Measurements from ENCODE around the gene SPATA17. TPM values are rescaled to one million over a fixed set of nuclear protein-coding genes. Genes with fewer than 3 reads are reported as not detected.

Gene SPATA17
- total and polyA plus RNA-seq, 2 of the 8 experiments (the other 6 are each of a cell fraction or from before 2014, with no cell fraction given), result 0.17 to 0.48 TPM

GRCh38 chr1:217889401-217889800 is 258.3 kb downstream of the SPATA17 start:
- H2BK20ac ChIP-seq (ENCODE audit: low read length), result no peak overlapping the region
- no peak overlapping the region for H2AK5ac ChIP-seq (ENCODE audit: low read depth, low read length)
- TF ChIP-seq RAD21 (IDR thresholded peaks at IDR 0.05 in 1 of 2, conservative IDR thresholded peaks at IDR 0.05 in 1 of 2; ENCODE audit: low read depth in 2 of 2, low read length in 2 of 2), result peak; percentile 97
- TF ChIP-seq CTCF (IDR thresholded peaks at IDR 0.05; ENCODE audit: control extremely low read depth in 1 of 3, insufficient read depth in 1 of 3, low read depth in 1 of 3, low read length in 3 of 3), result peak; percentile 75 to 89 (median 87)
- no peak for TF ChIP-seq TCF12 (IDR thresholded peaks at IDR 0.05; ENCODE audit: low read depth, low read length)
- H3K4me3 ChIP-seq (ENCODE audit: extremely low read depth in 1 of 4, insufficient read depth in 2 of 4, low read depth in 3 of 4, low read length in 4 of 4), result no peak overlapping the region
- no peaks in the 10 kb centered on the region for H4K20me1 ChIP-seq (replicated peaks in 1 of 2; ENCODE audit: control insufficient read depth in 1 of 2, insufficient read depth in 2 of 2, low read length in 2 of 2)
- no peak overlapping the region for H2BK15ac ChIP-seq (ENCODE audit: low read length)
- H3K79me2 ChIP-seq (ENCODE audit: control insufficient read depth in 1 of 2, insufficient read depth in 2 of 2, low read length in 2 of 2), result no peaks in the 10 kb centered on the region
- no peak overlapping the region for H2BK12ac ChIP-seq (ENCODE audit: low read depth, low read length)
- ChIA-PET CTCF (ENCODE audit: partially characterized antibody) (interaction anchor here (0.7 to 4.7 kb wide), 17 partner anchors 13 to 324 kb away, joined by 3 to 19 read pairs (median 3); no protein-coding TSS in a partner anchor), POLR2A (ENCODE audit: partially characterized antibody) (no interaction called here)
- no peak overlapping the region for H3K23ac ChIP-seq (ENCODE audit: insufficient read length)
- no peak overlapping the region for H4K91ac ChIP-seq (replicated peaks; ENCODE audit: insufficient read length, low read length)
- no peaks in the 10 kb centered on the region for H3K23me2 ChIP-seq (ENCODE audit: low read depth, low read length)
- H2BK5ac ChIP-seq (ENCODE audit: low read depth, low read length), result no peak overlapping the region
- no peak overlapping the region for H4K8ac ChIP-seq (ENCODE audit: extremely low read depth, insufficient read depth, low read length)
- no peak overlapping the region for H3K4me2 ChIP-seq (ENCODE audit: insufficient read depth in 1 of 2, low read depth in 2 of 2, low read length in 2 of 2)
- H3K79me1 ChIP-seq (ENCODE audit: low read depth, low read length), result no peaks in the 10 kb centered on the region
- H3K9ac ChIP-seq (replicated peaks in 1 of 4; ENCODE audit: extremely low read depth in 1 of 4, low read depth in 3 of 4, low read length in 3 of 4), result no peak overlapping the region
- H3K4ac ChIP-seq (replicated peaks; ENCODE audit: insufficient read length, low read depth, low read length), result no peak overlapping the region
- no peaks in the 10 kb centered on the region for H3K27me3 ChIP-seq (replicated peaks in 1 of 4; ENCODE audit: control insufficient read depth in 3 of 4, extremely low read depth in 1 of 4, insufficient read depth in 3 of 4, low read length in 3 of 4)
- H3K18ac ChIP-seq (ENCODE audit: extremely low read depth, low read length), result no peak overlapping the region
- 65% methylated on average over 10 of the region's 10 CpGs; no CpG with 5 or more reads in 1 of the 2 experiments for WGBS, 2 experiments (ENCODE audit: extremely low coverage in 1 of 2, insufficient coverage in 1 of 2, insufficient read length in 1 of 2, insufficient replicate concordance in 2 of 2, low coverage in 1 of 2, low lambda C conversion rate in 2 of 2, missing lambda C conversion rate in 1 of 2)
- H3K56ac ChIP-seq (replicated peaks; ENCODE audit: insufficient read length, low read depth, low read length), result no peak overlapping the region
- no peaks in the 10 kb centered on the region for H3K4me1 ChIP-seq (replicated peaks in 1 of 4; ENCODE audit: control insufficient read depth in 3 of 4, insufficient read depth in 4 of 4, low read length in 3 of 4)
- FAIRE-seq (peak; percentile 83), DNase-seq (ENCODE audit: low read depth in 1 of 2, low spot score in 2 of 2) (peak; percentile 47 to 86)
- H3K36me3 ChIP-seq (ENCODE audit: control insufficient read depth in 2 of 4, insufficient read depth in 4 of 4, low read length in 3 of 4), result no peaks in the 10 kb centered on the region
- H3K14ac ChIP-seq (ENCODE audit: insufficient read length), result no peak overlapping the region
- H4K5ac ChIP-seq (ENCODE audit: insufficient read length, low read depth, low read length), result no peak overlapping the region
- no peak overlapping the region for H2AFZ ChIP-seq (ENCODE audit: low read length)
- H3K27ac ChIP-seq (ENCODE audit: low read depth, low read length), result no peak overlapping the region
- H3K9me3 ChIP-seq (ENCODE audit: insufficient read depth in 2 of 2, low read depth in 1 of 2, low read length in 1 of 2), result no peaks in the 10 kb centered on the region
- no peak overlapping the region for H2BK120ac ChIP-seq (replicated peaks; ENCODE audit: low read depth, low read length)

All from H1 (cell line).